HCT116 (cell line): ENCODE measurements around the gene TEX48. TPM values are rescaled to one million over a fixed set of nuclear protein-coding genes. Genes with fewer than 3 reads are reported as not detected.

Source experiments
- ATAC-seq: fragments of 200-7000 bp; cut with Tn5 transposase; 2 replicates; pipeline ENCODE4 v1.9.1; 2020; ENCODE audit warnings: mild to moderate bottlenecking, moderate library complexity
- BruUV-seq: library from RNA; stranded (reverse); fragments of 400-500 nt; replicated peaks from 2 replicates; lab custom pipeline; 2021; lab: Mats Ljungman, UMichigan
- CTCF ChIA-PET: fragments of 300-600 bp; sonication (Branson Sonifier 250); formaldehyde crosslinking; loops from one replicate; lab custom pipeline; 2021; ENCODE audit warnings: antibody characterized with exemption; lab: Charles Lee
- POLR2A ChIA-PET: fragments of 300-600, 350-600 bp; sonication (Branson Sonifier 250); formaldehyde crosslinking; loops from one replicate; lab custom pipeline; 2021; ENCODE audit warnings: antibody characterized with exemption; lab: Charles Lee
- RAD21 ChIA-PET, 2 experiments: fragments of 300-600 bp; sonication (Branson Sonifier 250); formaldehyde crosslinking; loops; one replicate each; lab custom pipeline; 2023; ENCODE audit warnings: low total read pairs in 2 of 2; ENCODE audit not compliant: uncharacterized antibody in 2 of 2, unreplicated experiment in 2 of 2, low non-redundant PET in 1 of 2; lab: Charles Lee
- DNase-seq: peaks from one replicate; pipeline ENCODE4 v3.0.0-alpha.2; 2010; ENCODE audit warnings: low read depth, low spot score
- H2AFZ ChIP-seq: fragments of 200-600 bp; shearing (Covaris generic), sonication (generic); 2 replicates; pipeline ENCODE4 v1.6.1; 2017; ENCODE audit warnings: low read depth, mixed run types, mixed read lengths, antibody characterized with exemption, low read length; ENCODE audit not compliant: poor library complexity, severe bottlenecking
- H3K27ac ChIP-seq: 2 replicates; pipeline ENCODE4 v1.5.1; 2012; ENCODE audit warnings: low read depth, low read length
- H3K27me3 ChIP-seq: fragments of 200-600 bp; sonication (generic); 2 replicates; pipeline ENCODE4 v1.6.1; 2016; ENCODE audit warnings: mixed run types, low read length, mixed read lengths; ENCODE audit not compliant: insufficient read depth
- H3K36me3 ChIP-seq, 2 experiments: fragments of 200-500 bp in 1 of 2; fragments of 200-600 bp in 1 of 2; sonication (Bioruptor generic) in 1 of 2; sonication (generic) in 1 of 2; 2 replicates each; pipeline versions ENCODE4 v1.5.1 to v1.6.1; 2014 to 2016; ENCODE audit warnings: low read length in 2 of 2, inconsistent platforms in 1 of 2, mixed read lengths in 1 of 2, mixed run types in 1 of 2; ENCODE audit not compliant: insufficient read depth in 2 of 2, control insufficient read depth in 1 of 2
- H3K4me1 ChIP-seq, 2 experiments: fragments of 200-600 bp in 1 of 2; sonication (generic) in 1 of 2; 2 replicates each; pipeline versions ENCODE4 v1.5.1 to v1.6.1; 2012 to 2017; ENCODE audit warnings: low read length in 2 of 2, inconsistent platforms in 1 of 2, mild to moderate bottlenecking in 1 of 2, mixed read lengths in 1 of 2, mixed run types in 1 of 2, moderate library complexity in 1 of 2; ENCODE audit not compliant: insufficient read depth in 2 of 2, control insufficient read depth in 1 of 2
- H3K4me2 ChIP-seq: fragments of 200-600 bp; sonication (generic); 2 replicates; pipeline ENCODE4 v1.6.1; 2017; ENCODE audit warnings: mixed run types, low read length, mixed read lengths
- H3K4me3 ChIP-seq, 2 experiments: fragments of 200-600 bp in 1 of 2; sonication (generic) in 1 of 2; replicated peaks in 1 of 2; 2 replicates each; pipeline ENCODE4 v1.5.1; 2011 to 2016; ENCODE audit warnings: low read length in 2 of 2, control low read depth in 1 of 2, low read depth in 1 of 2, mild to moderate bottlenecking in 1 of 2, mixed read lengths in 1 of 2, mixed run types in 1 of 2
- H3K79me2 ChIP-seq: fragments of 200-600 bp; sonication (generic); 2 replicates; pipeline ENCODE4 v1.6.1; 2017; ENCODE audit warnings: mild to moderate bottlenecking, mixed run types, low read length, moderate library complexity, mixed read lengths; ENCODE audit not compliant: insufficient read depth
- H3K9ac ChIP-seq: fragments of 200-600 bp; sonication (generic); 2 replicates; pipeline ENCODE4 v1.6.1; 2016; ENCODE audit warnings: low read length, mixed read lengths
- H3K9me2 ChIP-seq: fragments of 200-600 bp; sonication (generic), shearing (Covaris generic); 2 replicates; pipeline ENCODE4 v1.6.1; 2017; ENCODE audit warnings: mixed run types, mild to moderate bottlenecking, moderate library complexity; ENCODE audit not compliant: insufficient read depth
- H3K9me3 ChIP-seq, 2 experiments: fragments of 200-500 bp in 1 of 2; fragments of 200-600 bp in 1 of 2; sonication (Bioruptor generic) in 1 of 2; sonication (generic) in 1 of 2; 2 replicates each; pipeline ENCODE4 v1.6.1; 2014 to 2017; ENCODE audit warnings: low read length in 2 of 2, mixed read lengths in 2 of 2, inconsistent platforms in 1 of 2, low read depth in 1 of 2, mild to moderate bottlenecking in 1 of 2, mixed run types in 1 of 2, moderate library complexity in 1 of 2; ENCODE audit not compliant: control insufficient read depth in 1 of 2, insufficient read depth in 1 of 2
- H4K20me1 ChIP-seq: fragments of 200-600 bp; sonication (generic), shearing (Covaris generic); 2 replicates; pipeline ENCODE4 v1.6.1; 2017; ENCODE audit warnings: mixed run types, mild to moderate bottlenecking, moderate library complexity; ENCODE audit not compliant: insufficient read depth
- CTCF ChIP-seq, 3 experiments: fragments of 200-600 bp in 1 of 3; sonication (generic) in 1 of 3; IDR thresholded peaks in 2 of 3; conservative IDR thresholded peaks in 1 of 3; 2 replicates each; pipeline ENCODE4 v1.5.1; 2012 to 2017; ENCODE audit warnings: low read depth in 2 of 3, low read length in 2 of 3, antibody characterized with exemption in 1 of 3, borderline replicate concordance in 1 of 3, control low read depth in 1 of 3, mild to moderate bottlenecking in 1 of 3, mixed read lengths in 1 of 3, mixed run types in 1 of 3, moderate library complexity in 1 of 3; ENCODE audit not compliant: insufficient read depth in 1 of 3
- EZH2 ChIP-seq: fragments of 200-600 bp; sonication (generic); IDR thresholded peaks from 2 replicates; pipeline ENCODE4 v1.6.1; 2017; ENCODE audit warnings: antibody characterized with exemption, mixed run types
- FOSL1 ChIP-seq: IDR thresholded peaks from 2 replicates; pipeline ENCODE4 v1.6.1; 2012; ENCODE audit warnings: low read depth
- MAX ChIP-seq: IDR thresholded peaks from 2 replicates; pipeline ENCODE4 v1.6.1; 2012
- RAD21 ChIP-seq: IDR thresholded peaks from 2 replicates; pipeline ENCODE4 v1.6.1; 2012; ENCODE audit warnings: low read depth, mild to moderate bottlenecking
- REST ChIP-seq: IDR thresholded peaks from 2 replicates; pipeline ENCODE4 v1.6.1; 2012; ENCODE audit warnings: low read depth
- SP1 ChIP-seq: IDR thresholded peaks from 2 replicates; pipeline ENCODE4 v1.6.1; 2012; ENCODE audit warnings: low read depth
- SRF ChIP-seq: IDR thresholded peaks from 2 replicates; pipeline ENCODE4 v1.6.1; 2012; ENCODE audit warnings: low read depth
- TCF7L2 ChIP-seq: IDR thresholded peaks from 2 replicates; pipeline ENCODE4 v1.7.0; 2011; ENCODE audit warnings: borderline replicate concordance, inconsistent platforms; ENCODE audit not compliant: insufficient read depth, insufficient read length; ENCODE audit errors: extremely low read depth
- YY1 ChIP-seq: IDR thresholded peaks from 2 replicates; pipeline ENCODE4 v1.6.1; 2011; ENCODE audit warnings: low read length, low read depth, moderate library complexity, mild to moderate bottlenecking; ENCODE audit not compliant: insufficient replicate concordance; ENCODE audit errors: extremely low read depth
- ZBTB33 ChIP-seq: IDR thresholded peaks from 2 replicates; pipeline ENCODE4 v1.6.1; 2011; ENCODE audit warnings: mild to moderate bottlenecking, low read length, moderate library complexity; ENCODE audit not compliant: insufficient replicate concordance; ENCODE audit errors: extremely low read depth
- intact Hi-C: fragments of 100-400 bp; cut with micrococcal nuclease; formaldehyde crosslinking; loops from 2 replicates; pipeline ENCODE4 v1.10.0; 2022
- total RNA-seq: library from RNA; stranded (reverse); gene quantifications from one replicate; pipeline ENCODE4 v1.2.1, GENCODE V29; 2021; ENCODE audit not compliant: unreplicated experiment

The TEX48 gene
- total RNA-seq, 1 experiment from 2014 or later, result not detected

GRCh38 chr9:114629563-114630090 lies 52.4 kb downstream of the TEX48 start (continued):
- TF ChIP-seq CTCF (IDR thresholded peaks at IDR 0.05 in 2 of 3, conservative IDR thresholded peaks at IDR 0.05 in 1 of 3; ENCODE audit: borderline replicate concordance in 1 of 3, insufficient read depth in 1 of 3, low read depth in 2 of 3, low read length in 2 of 3), result no peak
- no peak for TF ChIP-seq TCF7L2
- no peak for TF ChIP-seq SP1
- no peak for TF ChIP-seq MAX
- no peak for TF ChIP-seq FOSL1
- TF ChIP-seq YY1, result no peak
- TF ChIP-seq RAD21, result no peak
- TF ChIP-seq ZBTB33, result no peak
- TF ChIP-seq, all 23 proteins: peak for 0

GRCh38 chr9:114627553-114627952 lies 54.4 kb downstream of the TEX48 start:
- no peaks in the 10 kb centered on the region for H3K9me3 ChIP-seq
- CTCF ChIA-PET, result no interaction called here
- H3K79me2 ChIP-seq, result no peaks in the 10 kb centered on the region
- RAD21 ChIA-PET, result no interaction called here
- no peaks in the 10 kb centered on the region for H3K27me3 ChIP-seq
- no peak overlapping the region for H3K27ac ChIP-seq
- H3K4me2 ChIP-seq, result no peak overlapping the region
- H3K4me3 ChIP-seq, result no peak overlapping the region
- no peaks in the 10 kb centered on the region for H3K9me2 ChIP-seq
- no peak for DNase-seq
- no peaks in the 10 kb centered on the region for H3K4me1 ChIP-seq
- no peak overlapping the region for H3K9ac ChIP-seq
- ATAC-seq, result no peak
- peaks cover 0 to 3% of the 10 kb centered on the region in 2 experiments; a peak in 1 of 4 replicates for H3K36me3 ChIP-seq
- BruUV-seq, result no TSS peak
- intact Hi-C loops, result no loop called here
- H2AFZ ChIP-seq, result no peak overlapping the region
- no peaks in the 10 kb centered on the region for H4K20me1 ChIP-seq
- POLR2A ChIA-PET, result no interaction called here
- TF ChIP-seq REST (no peak), ZBTB33 (no peak), SRF (no peak), FOSL1 (no peak), EZH2 (no peak)
